ENCODE results near the gene GRM7.

DNA sequence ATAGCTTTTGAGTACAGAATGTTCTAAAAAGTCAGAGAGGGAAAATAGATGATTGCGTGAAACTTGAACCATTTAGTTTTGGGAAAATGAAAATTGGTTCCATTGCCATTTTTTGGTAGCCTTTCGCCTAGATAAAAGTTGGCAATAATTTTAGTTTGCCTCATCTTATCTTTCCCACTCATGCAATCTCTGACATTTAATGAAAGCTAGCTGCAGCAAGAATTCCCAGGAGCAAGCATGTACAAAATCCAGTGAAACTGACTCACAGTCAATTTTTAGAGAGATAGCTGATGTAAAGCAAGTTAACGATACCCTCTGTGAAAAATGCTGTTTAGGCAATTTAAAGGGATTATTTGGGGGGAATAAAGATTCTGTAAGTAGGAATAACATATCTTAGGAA is 797.4 kb downstream of the GRM7 start:
- TF ChIP-seq, protein P1, sequence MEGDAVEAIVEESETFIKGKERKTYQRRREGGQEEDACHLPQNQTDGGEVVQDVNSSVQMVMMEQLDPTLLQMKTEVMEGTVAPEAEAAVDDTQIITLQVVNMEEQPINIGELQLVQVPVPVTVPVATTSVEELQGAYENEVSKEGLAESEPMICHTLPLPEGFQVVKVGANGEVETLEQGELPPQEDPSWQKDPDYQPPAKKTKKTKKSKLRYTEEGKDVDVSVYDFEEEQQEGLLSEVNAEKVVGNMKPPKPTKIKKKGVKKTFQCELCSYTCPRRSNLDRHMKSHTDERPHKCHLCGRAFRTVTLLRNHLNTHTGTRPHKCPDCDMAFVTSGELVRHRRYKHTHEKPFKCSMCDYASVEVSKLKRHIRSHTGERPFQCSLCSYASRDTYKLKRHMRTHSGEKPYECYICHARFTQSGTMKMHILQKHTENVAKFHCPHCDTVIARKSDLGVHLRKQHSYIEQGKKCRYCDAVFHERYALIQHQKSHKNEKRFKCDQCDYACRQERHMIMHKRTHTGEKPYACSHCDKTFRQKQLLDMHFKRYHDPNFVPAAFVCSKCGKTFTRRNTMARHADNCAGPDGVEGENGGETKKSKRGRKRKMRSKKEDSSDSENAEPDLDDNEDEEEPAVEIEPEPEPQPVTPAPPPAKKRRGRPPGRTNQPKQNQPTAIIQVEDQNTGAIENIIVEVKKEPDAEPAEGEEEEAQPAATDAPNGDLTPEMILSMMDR (IDR thresholded peaks at IDR 0.05), result no peak
- no peak for TF ChIP-seq POLR2A (IDR thresholded peaks at IDR 0.05)
